HFF-Myc (cell line): Measurements from ENCODE around the gene PPIA.

Source experiments
- DNase-seq: peaks from one replicate; pipeline ENCODE4 v3.0.0-alpha.2; 2011; ENCODE audit warnings: low read depth; ENCODE audit errors: extremely low read depth
- H3K4me3 ChIP-seq: replicated peaks from 2 replicates; pipeline ENCODE4 v1.5.1; 2011; ENCODE audit warnings: low read depth, mild to moderate bottlenecking, control low read depth, low read length
- TF ChIP-seq, protein P1 (sequence below): IDR thresholded peaks from 2 replicates; pipeline ENCODE4 v1.5.1; 2012; ENCODE audit warnings: mild to moderate bottlenecking, low read depth, low read length, control low read depth; ENCODE audit errors: missing control alignments

The PPIA gene

DNA sequence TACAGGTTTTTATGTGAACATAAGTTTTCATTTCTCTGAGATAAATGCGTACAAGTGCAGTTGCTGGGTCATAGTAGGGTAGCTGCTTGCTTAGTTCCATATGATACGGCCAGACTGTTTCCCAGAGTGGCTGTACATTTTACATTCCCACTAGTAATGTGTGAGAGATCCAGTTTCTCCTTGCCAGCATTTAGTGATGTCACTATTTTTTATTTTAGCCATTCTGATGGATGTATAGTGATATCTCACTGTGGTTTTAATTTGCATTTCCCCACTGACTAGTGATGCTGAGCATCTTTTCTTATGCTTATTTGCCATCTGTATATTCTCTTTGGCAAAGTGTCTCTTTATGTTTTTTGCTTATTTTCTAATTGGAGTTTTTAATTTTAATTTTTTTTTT is 43.7 kb upstream of the PPIA start:
- TF ChIP-seq, protein P1, sequence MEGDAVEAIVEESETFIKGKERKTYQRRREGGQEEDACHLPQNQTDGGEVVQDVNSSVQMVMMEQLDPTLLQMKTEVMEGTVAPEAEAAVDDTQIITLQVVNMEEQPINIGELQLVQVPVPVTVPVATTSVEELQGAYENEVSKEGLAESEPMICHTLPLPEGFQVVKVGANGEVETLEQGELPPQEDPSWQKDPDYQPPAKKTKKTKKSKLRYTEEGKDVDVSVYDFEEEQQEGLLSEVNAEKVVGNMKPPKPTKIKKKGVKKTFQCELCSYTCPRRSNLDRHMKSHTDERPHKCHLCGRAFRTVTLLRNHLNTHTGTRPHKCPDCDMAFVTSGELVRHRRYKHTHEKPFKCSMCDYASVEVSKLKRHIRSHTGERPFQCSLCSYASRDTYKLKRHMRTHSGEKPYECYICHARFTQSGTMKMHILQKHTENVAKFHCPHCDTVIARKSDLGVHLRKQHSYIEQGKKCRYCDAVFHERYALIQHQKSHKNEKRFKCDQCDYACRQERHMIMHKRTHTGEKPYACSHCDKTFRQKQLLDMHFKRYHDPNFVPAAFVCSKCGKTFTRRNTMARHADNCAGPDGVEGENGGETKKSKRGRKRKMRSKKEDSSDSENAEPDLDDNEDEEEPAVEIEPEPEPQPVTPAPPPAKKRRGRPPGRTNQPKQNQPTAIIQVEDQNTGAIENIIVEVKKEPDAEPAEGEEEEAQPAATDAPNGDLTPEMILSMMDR, result no peak
- no peak overlapping the region for H3K4me3 ChIP-seq
- no peak for DNase-seq

DNA sequence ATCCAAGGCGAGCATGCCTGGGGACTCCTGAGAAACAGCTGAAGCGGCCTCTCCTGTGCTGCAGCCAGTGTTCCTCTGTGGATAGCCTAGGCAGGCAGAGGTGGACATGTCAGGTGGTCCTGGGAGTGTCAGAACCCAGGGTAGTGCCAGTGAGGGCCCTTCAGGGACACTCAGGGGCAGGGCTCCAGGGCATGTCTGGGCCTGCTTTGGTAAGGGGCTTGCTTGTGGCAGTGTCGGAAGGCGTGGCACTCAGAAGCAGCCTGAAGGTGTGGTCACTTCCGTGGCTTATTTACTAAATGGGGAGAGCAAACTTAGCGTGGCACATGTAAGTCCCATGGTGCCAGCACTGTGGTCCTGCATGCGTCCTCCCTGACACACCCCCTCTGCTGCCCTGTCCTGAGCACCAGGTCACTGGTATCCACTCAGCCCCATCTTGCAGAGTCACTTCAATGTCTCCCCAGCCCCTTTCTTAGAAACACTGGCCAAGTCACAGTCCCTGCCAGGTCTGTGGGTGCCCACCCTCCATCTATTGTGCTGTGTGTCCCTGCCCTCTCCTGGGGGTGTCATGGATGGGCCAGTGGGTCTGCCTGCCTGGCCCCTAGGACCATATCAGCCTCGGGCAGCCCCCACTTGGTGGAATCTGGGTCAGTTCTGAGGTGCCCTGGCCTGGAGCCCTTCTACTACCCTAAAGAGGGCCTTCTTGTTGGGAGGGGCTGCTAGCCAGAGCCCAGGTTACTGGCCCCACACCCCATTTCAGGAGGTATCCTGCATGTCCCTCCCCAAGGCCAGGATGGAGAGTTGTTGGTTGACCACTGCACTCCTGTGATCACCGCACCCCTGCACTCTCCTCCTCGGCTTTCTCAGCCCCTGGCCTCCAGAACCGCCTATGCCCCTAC is 41.4 kb upstream of the PPIA start:
- DNase-seq, result no peak
- H3K4me3 ChIP-seq, result no peak overlapping the region
- TF ChIP-seq, protein P1, result no peak

DNA sequence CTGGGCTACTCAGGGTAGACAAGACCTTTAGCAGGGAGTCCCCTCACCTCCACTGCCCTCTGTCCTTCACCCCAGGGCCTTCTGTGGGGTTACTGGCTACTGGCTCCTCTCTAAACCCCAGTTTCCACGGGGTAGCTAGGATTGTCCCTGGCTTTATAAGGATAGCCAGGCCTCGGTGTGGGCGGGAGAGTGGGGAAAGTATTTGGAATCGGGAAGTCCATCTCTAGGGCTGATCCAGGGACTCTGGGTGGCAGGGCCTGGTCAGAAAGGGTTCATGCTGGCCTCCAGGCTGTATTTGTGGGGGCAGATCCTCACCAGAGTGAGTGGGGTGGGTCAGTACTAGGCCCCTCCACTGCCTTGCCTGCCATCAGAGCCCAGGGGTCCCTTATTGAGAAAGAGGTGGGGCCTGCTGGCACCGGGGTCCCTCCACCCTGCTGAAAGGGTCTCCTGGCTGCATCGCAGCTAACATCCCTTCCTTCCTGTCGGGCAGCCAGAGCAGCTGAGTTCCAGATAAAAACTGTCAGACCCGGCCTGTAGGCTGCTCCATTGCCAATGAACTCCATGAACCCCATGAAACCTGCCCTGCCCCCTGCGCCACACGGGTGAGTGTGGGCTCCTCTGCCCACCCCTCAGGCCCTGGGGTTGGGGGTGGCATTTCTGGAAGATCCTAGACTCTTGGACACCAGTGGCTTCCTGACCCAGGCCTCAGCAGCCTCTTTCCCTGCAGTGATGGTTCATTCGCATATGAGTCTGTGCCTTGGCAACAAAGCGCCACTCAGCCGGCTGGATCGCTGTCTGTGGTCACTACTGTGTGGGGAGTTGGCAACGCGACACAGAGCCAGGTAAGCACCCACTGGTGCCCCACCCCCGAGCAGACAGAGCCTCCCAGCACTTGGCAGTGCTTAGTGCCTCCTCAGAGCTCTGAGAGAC is 40.5 kb upstream of the PPIA start:
- no peak overlapping the region for H3K4me3 ChIP-seq
- DNase-seq, result no peak
- TF ChIP-seq, protein P1, result no peak

- no peak for DNase-seq
- TF ChIP-seq, protein P1, result no peak
- H3K4me3 ChIP-seq, result no peak overlapping the region
These were observed 39.6 kb upstream of the PPIA start for GRCh38 chr7:44756904-44757303.

DNA sequence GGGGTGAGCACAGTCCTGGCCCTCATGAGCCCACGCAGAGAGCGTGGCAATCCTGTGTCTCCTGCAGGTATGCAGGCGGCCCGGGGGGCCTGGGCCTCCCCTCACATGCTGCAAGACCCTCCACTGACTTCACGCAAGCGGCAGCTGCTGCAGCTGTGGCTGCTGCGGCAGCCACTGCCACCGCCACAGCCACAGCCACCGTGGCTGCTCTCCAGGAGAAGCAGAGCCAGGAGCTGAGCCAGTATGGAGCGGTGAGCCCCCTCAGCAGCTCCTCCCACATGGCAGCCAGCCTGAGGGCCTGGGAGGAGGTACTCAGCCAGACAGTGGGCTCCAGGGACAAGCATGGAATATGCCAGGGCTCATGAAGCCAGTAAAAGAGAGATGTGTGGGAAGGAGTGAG is 39.2 kb upstream of the PPIA start:
- H3K4me3 ChIP-seq, result no peak overlapping the region
- TF ChIP-seq, protein P1, result no peak
- no peak for DNase-seq

GRCh38 chr7:44757739-44758138 is 38.7 kb upstream of the PPIA start:
- no peak overlapping the region for H3K4me3 ChIP-seq
- TF ChIP-seq, protein P1, result no peak
- no peak for DNase-seq
